HL-60 (cell line): Measurements from ENCODE around the gene TIMM8B.

Source experiments
- DNase-seq, 2 experiments: peaks; one replicate each; pipeline ENCODE4 v3.0.0-alpha.2; 2010 to 2020; ENCODE audit warnings: low read depth in 1 of 2, low spot score in 1 of 2
- H3K27ac ChIP-seq: fragments of 250-450 bp; sonication (Bioruptor Pico); replicated peaks from 2 replicates; pipeline ENCODE4 v1.5.1; 2020; ENCODE audit warnings: mild to moderate bottlenecking, moderate library complexity
- H3K27me3 ChIP-seq: fragments of 250-450 bp; sonication (Bioruptor Pico); 2 replicates; pipeline ENCODE4 v1.5.1; 2021; ENCODE audit warnings: mild to moderate bottlenecking, moderate library complexity; ENCODE audit not compliant: insufficient read depth, poor library complexity, severe bottlenecking
- H3K4me3 ChIP-seq: replicated peaks from 2 replicates; pipeline ENCODE4 v1.5.1; 2011; ENCODE audit warnings: mild to moderate bottlenecking, control low read depth, low read length; ENCODE audit not compliant: insufficient read depth
- CTCF ChIP-seq: IDR thresholded peaks from one replicate; pipeline ENCODE4 v1.5.1; 2011; ENCODE audit warnings: low read length, control low read depth, inconsistent platforms; ENCODE audit not compliant: insufficient read depth
- GABPA ChIP-seq: IDR thresholded peaks from 2 replicates; pipeline ENCODE4 v1.6.1; 2012; ENCODE audit warnings: low read depth
- POLR2AphosphoS5 ChIP-seq: IDR thresholded peaks from 2 replicates; pipeline ENCODE4 v1.6.1; 2012; ENCODE audit warnings: low read depth
- SPI1 ChIP-seq: IDR thresholded peaks from 2 replicates; pipeline ENCODE4 v1.6.1; 2012; ENCODE audit warnings: low read depth, mild to moderate bottlenecking, borderline replicate concordance
- TF ChIP-seq, protein P1 (sequence below): IDR thresholded peaks from 2 replicates; pipeline ENCODE4 v1.6.1; 2012; ENCODE audit warnings: low read depth; ENCODE audit not compliant: insufficient replicate concordance

Gene TIMM8B

DNA sequence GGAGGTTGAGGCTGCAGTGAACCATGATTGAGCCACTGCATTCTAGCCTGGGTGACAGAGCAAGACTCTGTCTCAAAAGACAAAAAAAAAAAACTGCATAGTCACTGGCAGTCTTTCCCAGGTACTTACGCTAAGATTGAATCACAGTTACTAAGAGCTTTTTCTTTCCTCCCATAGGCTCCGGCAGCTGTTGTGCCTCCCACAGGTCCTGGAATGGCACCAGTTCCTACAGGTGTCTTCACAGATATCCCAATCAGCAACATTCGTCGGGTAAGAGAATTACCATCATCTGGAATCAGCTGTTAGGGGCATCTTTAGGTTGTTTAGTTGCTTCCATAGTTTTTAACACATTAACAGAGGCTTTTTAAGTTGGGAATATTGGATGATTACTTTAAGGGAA lies 41.6 kb downstream of the TIMM8B start:
- Histone ChIP-seq H3K27ac (no peak overlapping the region), H3K27me3 (no peaks in the 10 kb centered on the region), H3K4me3 (no peak overlapping the region)
- TF ChIP-seq POLR2AphosphoS5 (no peak), CTCF (no peak), GABPA (no peak), SPI1 (no peak)
- TF ChIP-seq, protein P1, sequence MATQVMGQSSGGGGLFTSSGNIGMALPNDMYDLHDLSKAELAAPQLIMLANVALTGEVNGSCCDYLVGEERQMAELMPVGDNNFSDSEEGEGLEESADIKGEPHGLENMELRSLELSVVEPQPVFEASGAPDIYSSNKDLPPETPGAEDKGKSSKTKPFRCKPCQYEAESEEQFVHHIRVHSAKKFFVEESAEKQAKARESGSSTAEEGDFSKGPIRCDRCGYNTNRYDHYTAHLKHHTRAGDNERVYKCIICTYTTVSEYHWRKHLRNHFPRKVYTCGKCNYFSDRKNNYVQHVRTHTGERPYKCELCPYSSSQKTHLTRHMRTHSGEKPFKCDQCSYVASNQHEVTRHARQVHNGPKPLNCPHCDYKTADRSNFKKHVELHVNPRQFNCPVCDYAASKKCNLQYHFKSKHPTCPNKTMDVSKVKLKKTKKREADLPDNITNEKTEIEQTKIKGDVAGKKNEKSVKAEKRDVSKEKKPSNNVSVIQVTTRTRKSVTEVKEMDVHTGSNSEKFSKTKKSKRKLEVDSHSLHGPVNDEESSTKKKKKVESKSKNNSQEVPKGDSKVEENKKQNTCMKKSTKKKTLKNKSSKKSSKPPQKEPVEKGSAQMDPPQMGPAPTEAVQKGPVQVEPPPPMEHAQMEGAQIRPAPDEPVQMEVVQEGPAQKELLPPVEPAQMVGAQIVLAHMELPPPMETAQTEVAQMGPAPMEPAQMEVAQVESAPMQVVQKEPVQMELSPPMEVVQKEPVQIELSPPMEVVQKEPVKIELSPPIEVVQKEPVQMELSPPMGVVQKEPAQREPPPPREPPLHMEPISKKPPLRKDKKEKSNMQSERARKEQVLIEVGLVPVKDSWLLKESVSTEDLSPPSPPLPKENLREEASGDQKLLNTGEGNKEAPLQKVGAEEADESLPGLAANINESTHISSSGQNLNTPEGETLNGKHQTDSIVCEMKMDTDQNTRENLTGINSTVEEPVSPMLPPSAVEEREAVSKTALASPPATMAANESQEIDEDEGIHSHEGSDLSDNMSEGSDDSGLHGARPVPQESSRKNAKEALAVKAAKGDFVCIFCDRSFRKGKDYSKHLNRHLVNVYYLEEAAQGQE = no peak
- DNase-seq = no peak

DNA sequence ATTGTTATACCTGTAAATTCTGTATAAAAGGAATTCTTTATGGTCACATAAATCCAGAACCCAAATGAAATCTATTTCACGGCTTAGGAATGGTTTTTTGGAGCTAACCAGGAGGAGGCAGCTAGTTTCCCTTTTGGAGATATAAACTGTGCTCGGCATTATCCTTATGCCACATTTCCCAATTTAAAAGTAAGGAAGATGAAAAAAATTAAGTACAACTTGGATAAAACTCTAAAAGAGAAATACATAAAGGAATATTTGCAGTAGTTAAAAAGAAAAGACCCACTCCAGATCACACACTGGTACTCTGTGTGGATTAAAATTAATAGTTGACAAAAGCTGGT lies 43.6 kb downstream of the TIMM8B start:
- H3K4me3 ChIP-seq = no peak overlapping the region
- TF ChIP-seq, protein P1 = no peak
- TF ChIP-seq CTCF (no peak), SPI1 (no peak), GABPA (no peak), POLR2AphosphoS5 (no peak)
- H3K27me3 ChIP-seq = no peaks in the 10 kb centered on the region
- H3K27ac ChIP-seq = no peak overlapping the region
- DNase-seq = no peak

GRCh38 chr11:112042161-112042960 lies 44.2 kb downstream of the TIMM8B start:
- no peak for DNase-seq
- Histone ChIP-seq H3K27ac (no peak overlapping the region), H3K27me3 (no peaks in the 10 kb centered on the region), H3K4me3 (no peak overlapping the region)
- TF ChIP-seq GABPA (no peak), CTCF (no peak), SPI1 (no peak), POLR2AphosphoS5 (no peak)
- TF ChIP-seq, protein P1 = no peak
